K562 (cell line): ENCODE data around the gene NENF. TPM values are rescaled to one million over a fixed set of nuclear protein-coding genes. Genes with fewer than 3 reads are reported as not detected.

ENCODE experiments used
- BACH1 ChIP-seq: fragments of 200-800 bp; sonication (Bioruptor generic); IDR thresholded peaks from 2 replicates; pipeline ENCODE4 v1.6.1; 2016; ENCODE audit warnings: missing genetic modification characterization, missing compliant biosample characterization
- CBX2 ChIP-seq: fragments of 200-600 bp; sonication (generic); IDR thresholded peaks from one replicate; pipeline ENCODE4 v1.6.1; 2012; ENCODE audit warnings: mild to moderate bottlenecking, low read length, inconsistent platforms; ENCODE audit not compliant: insufficient read depth, poor library complexity, severe bottlenecking
- ERF ChIP-seq: fragments of 450-650 bp; formaldehyde crosslinking; IDR thresholded peaks from 2 replicates; pipeline ENCODE4 v1.4.0; 2020; ENCODE audit warnings: mild to moderate bottlenecking, mixed read lengths
- ETV5 ChIP-seq: sonication (generic); formaldehyde crosslinking; IDR thresholded peaks from 2 replicates; pipeline ENCODE4 v1.4.0; 2020; ENCODE audit warnings: low read depth, mild to moderate bottlenecking, missing genetic modification reagents
- FOXJ2 ChIP-seq: fragments of 200-800 bp; sonication (Bioruptor generic); IDR thresholded peaks from 2 replicates; pipeline ENCODE4 v1.6.1; 2016; ENCODE audit warnings: missing genetic modification characterization, missing compliant biosample characterization
- GATAD2A ChIP-seq: fragments of 450-650 bp; IDR thresholded peaks from 2 replicates; pipeline ENCODE4 v1.6.1; 2017
- NFIC ChIP-seq: fragments of 450-650 bp; IDR thresholded peaks from 2 replicates; pipeline ENCODE4 v1.6.1; 2017; ENCODE audit warnings: mild to moderate bottlenecking, inconsistent platforms
- NRF1 ChIP-seq, 2 experiments: fragments of 450-650 bp; IDR thresholded peaks in 1 of 2; conservative IDR thresholded peaks in 1 of 2; 2 replicates each; pipeline ENCODE4 v1.6.1; 2014; ENCODE audit warnings: mild to moderate bottlenecking in 2 of 2
- PTBP1 ChIP-seq: fragments of 200-400 bp; formaldehyde crosslinking; IDR thresholded peaks from 2 replicates; pipeline ENCODE4 v1.6.1; 2017; ENCODE audit warnings: low read depth, low read length
- SMARCC2 ChIP-seq: fragments of 450-650 bp; IDR thresholded peaks from 2 replicates; pipeline ENCODE4 v1.6.1; 2017; ENCODE audit warnings: antibody characterized with exemption, moderate library complexity, mild to moderate bottlenecking, low read depth
- TFE3 ChIP-seq: fragments of 450-650 bp; formaldehyde crosslinking; IDR thresholded peaks from 2 replicates; pipeline ENCODE4 v1.4.0; 2020; ENCODE audit warnings: mild to moderate bottlenecking, mixed read lengths
- TGIF2 ChIP-seq: sonication (generic); formaldehyde crosslinking; IDR thresholded peaks from 2 replicates; pipeline ENCODE4 v1.8.1; 2022; ENCODE audit warnings: mild to moderate bottlenecking, missing genetic modification reagents, moderate library complexity
- ZNF280B ChIP-seq: fragments of 250-450 bp; sonication (Bioruptor Pico); IDR thresholded peaks from 2 replicates; pipeline ENCODE4 v1.5.1; 2021; ENCODE audit warnings: mild to moderate bottlenecking
- ZNF511 ChIP-seq: sonication (generic); formaldehyde crosslinking; IDR thresholded peaks from 2 replicates; pipeline ENCODE4 v1.8.0; 2022; ENCODE audit warnings: mild to moderate bottlenecking, missing genetic modification reagents
- ZNF584 ChIP-seq: fragments of 200-800 bp; sonication (Bioruptor generic); IDR thresholded peaks from 2 replicates; pipeline ENCODE4 v1.6.1; 2016; ENCODE audit warnings: low read depth, mild to moderate bottlenecking, missing genetic modification characterization, missing compliant biosample characterization
- ZNF780A ChIP-seq: fragments of 250-450 bp; sonication (Bioruptor Pico); IDR thresholded peaks from 2 replicates; pipeline ENCODE4 v1.5.0; 2021; ENCODE audit warnings: mild to moderate bottlenecking
- ZZZ3 ChIP-seq: fragments of 450-650 bp; IDR thresholded peaks from 2 replicates; pipeline ENCODE4 v1.6.1; 2016; ENCODE audit warnings: antibody characterized with exemption, mild to moderate bottlenecking, moderate library complexity
- polyA plus RNA-seq, 8 experiments: library from polyadenylated mRNA; depleted of rRNA in 4 of 8; stranded (reverse) in 5 of 8; unstranded in 3 of 8; fragments of >200 nt; fragmentation: Nextera tagmentation in 2 of 8; fragmentation: Illumina TruSeq in 1 of 8; extraction: Ambion mirVana in 2 of 8; extraction: Trizol in 1 of 8; gene quantifications; 2 replicates each; pipeline versions ENCODE4 v1.2.1 to v1.2.3, GENCODE V29; 2011 to 2014; ENCODE audit warnings: inconsistent platforms in 1 of 8, missing spikeins in 1 of 8
- total RNA-seq, 7 experiments: library from RNA; depleted of rRNA in 6 of 7; stranded (reverse); fragments of >200 nt in 6 of 7; fragmentation: Illumina TruSeq in 2 of 7; extraction: Trizol in 2 of 7; gene quantifications; 2 replicates each; pipeline versions ENCODE4 v1.2.1 to v1.2.3, GENCODE V29; 2011 to 2021; ENCODE audit warnings: low replicate concordance in 1 of 7
- TF ChIP-seq, protein P1 (sequence below): IDR thresholded peaks from 2 replicates; pipeline ENCODE4 v1.6.1; 2011; ENCODE audit warnings: borderline replicate concordance, low read depth, mild to moderate bottlenecking, moderate library complexity, low read length; ENCODE audit not compliant: insufficient read depth, poor library complexity, severe bottlenecking
- TF ChIP-seq, protein P2 (sequence below): sonication (generic); formaldehyde crosslinking; IDR thresholded peaks from 2 replicates; pipeline ENCODE4 v1.8.0; 2022; ENCODE audit warnings: mild to moderate bottlenecking, missing genetic modification reagents, borderline replicate concordance

The NENF gene
- total and polyA plus RNA-seq, 9 of the 15 experiments (the other 6 are each of a cell fraction or from before 2014, with no cell fraction given) = 6.1 to 100 (median 72.8) TPM

DNA sequence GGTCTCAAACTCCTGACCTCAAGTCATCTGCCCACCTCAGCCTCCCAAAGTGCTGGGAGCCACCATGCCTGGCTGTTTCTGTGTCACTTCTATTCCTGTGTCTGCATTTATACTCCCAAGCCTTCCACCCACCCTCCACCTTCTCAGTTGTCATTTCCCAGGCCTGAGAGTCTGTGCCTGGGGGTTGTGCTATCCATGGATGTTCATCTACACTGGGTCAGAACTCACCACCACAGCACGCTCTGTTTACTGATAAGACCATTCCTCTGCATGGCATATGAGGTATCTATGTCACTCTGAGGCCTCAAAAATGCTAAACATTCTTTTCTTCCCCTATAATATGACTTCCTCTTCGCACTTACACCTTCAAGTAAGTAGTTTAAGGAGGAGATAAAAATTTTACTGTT lies 6.1 kb downstream of the NENF start (continued):
- TF ChIP-seq TFE3 = no peak
- no peak for TF ChIP-seq TGIF2
- TF ChIP-seq, protein P1, sequence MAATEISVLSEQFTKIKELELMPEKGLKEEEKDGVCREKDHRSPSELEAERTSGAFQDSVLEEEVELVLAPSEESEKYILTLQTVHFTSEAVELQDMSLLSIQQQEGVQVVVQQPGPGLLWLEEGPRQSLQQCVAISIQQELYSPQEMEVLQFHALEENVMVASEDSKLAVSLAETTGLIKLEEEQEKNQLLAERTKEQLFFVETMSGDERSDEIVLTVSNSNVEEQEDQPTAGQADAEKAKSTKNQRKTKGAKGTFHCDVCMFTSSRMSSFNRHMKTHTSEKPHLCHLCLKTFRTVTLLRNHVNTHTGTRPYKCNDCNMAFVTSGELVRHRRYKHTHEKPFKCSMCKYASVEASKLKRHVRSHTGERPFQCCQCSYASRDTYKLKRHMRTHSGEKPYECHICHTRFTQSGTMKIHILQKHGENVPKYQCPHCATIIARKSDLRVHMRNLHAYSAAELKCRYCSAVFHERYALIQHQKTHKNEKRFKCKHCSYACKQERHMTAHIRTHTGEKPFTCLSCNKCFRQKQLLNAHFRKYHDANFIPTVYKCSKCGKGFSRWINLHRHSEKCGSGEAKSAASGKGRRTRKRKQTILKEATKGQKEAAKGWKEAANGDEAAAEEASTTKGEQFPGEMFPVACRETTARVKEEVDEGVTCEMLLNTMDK = no peak
- no peak for TF ChIP-seq ZNF584 (CRISPR knock-in tag)
- no peak for TF ChIP-seq NRF1 (conservative IDR thresholded peaks at IDR 0.05 in 1 of 2, IDR thresholded peaks at IDR 0.05 in 1 of 2)
- TF ChIP-seq ZNF780A (CRISPR knock-in tag) = no peak
- TF ChIP-seq FOXJ2 = no peak
- no peak for TF ChIP-seq PTBP1
- TF ChIP-seq ETV5 (CRISPR knock-in tag) = no peak
- TF ChIP-seq NFIC = no peak
- no peak for TF ChIP-seq SMARCC2
- TF ChIP-seq CBX2 = no peak
- no peak for TF ChIP-seq BACH1 (tag)
- no peak for TF ChIP-seq ZZZ3
- no peak for TF ChIP-seq ZNF511 (CRISPR knock-in tag)
- no peak for TF ChIP-seq ZNF280B
- TF ChIP-seq GATAD2A = no peak; the same call in 1 of the 2 replicates
- TF ChIP-seq, protein P2, sequence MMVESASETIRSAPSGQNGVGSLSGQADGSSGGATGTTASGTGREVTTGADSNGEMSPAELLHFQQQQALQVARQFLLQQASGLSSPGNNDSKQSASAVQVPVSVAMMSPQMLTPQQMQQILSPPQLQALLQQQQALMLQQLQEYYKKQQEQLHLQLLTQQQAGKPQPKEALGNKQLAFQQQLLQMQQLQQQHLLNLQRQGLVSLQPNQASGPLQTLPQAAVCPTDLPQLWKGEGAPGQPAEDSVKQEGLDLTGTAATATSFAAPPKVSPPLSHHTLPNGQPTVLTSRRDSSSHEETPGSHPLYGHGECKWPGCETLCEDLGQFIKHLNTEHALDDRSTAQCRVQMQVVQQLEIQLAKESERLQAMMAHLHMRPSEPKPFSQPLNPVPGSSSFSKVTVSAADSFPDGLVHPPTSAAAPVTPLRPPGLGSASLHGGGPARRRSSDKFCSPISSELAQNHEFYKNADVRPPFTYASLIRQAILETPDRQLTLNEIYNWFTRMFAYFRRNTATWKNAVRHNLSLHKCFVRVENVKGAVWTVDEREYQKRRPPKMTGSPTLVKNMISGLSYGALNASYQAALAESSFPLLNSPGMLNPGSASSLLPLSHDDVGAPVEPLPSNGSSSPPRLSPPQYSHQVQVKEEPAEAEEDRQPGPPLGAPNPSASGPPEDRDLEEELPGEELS (CRISPR knock-in tag) = no peak
- no peak for TF ChIP-seq ERF (CRISPR knock-in tag)
